Mesenchymal stem cell (in vitro differentiated cells and primary cell): Measurements from ENCODE around the gene CATSPERZ.

ENCODE experiments used
- DNase-seq: peaks from one replicate; pipeline ENCODE4 v3.0.0-alpha.2; 2013
- H2AFZ ChIP-seq: one replicate; pipeline ENCODE4 v1.6.1; 2013; ENCODE audit warnings: low read depth, mild to moderate bottlenecking, control low read depth, inconsistent platforms, low read length, moderate library complexity
- H2AK5ac ChIP-seq: 2 replicates; pipeline ENCODE4 v1.6.1; 2013; ENCODE audit warnings: low read length, moderate library complexity, mild to moderate bottlenecking, inconsistent platforms; ENCODE audit not compliant: severe bottlenecking
- H2BK120ac ChIP-seq: one replicate; pipeline ENCODE4 v1.6.1; 2013; ENCODE audit warnings: low read depth, mild to moderate bottlenecking, inconsistent platforms, low read length, moderate library complexity
- H2BK12ac ChIP-seq, 2 experiments: one replicate each; pipeline ENCODE4 v1.6.1; 2013; ENCODE audit warnings: inconsistent platforms in 2 of 2, low read length in 2 of 2, mild to moderate bottlenecking in 2 of 2, moderate library complexity in 2 of 2, control low read depth in 1 of 2
- H2BK15ac ChIP-seq: one replicate; pipeline ENCODE4 v1.6.1; 2013; ENCODE audit warnings: mild to moderate bottlenecking, low read depth, inconsistent platforms; ENCODE audit not compliant: poor library complexity, severe bottlenecking
- H2BK5ac ChIP-seq: 2 replicates; pipeline ENCODE4 v1.6.1; 2013; ENCODE audit warnings: low read depth, mild to moderate bottlenecking, low read length, control low read depth, inconsistent platforms; ENCODE audit not compliant: poor library complexity, severe bottlenecking
- H3K14ac ChIP-seq, 2 experiments: one replicate each; pipeline ENCODE4 v1.6.1; 2013; ENCODE audit warnings: inconsistent platforms in 2 of 2, low read length in 2 of 2, control low read depth in 1 of 2, mild to moderate bottlenecking in 1 of 2, moderate library complexity in 1 of 2
- H3K18ac ChIP-seq, 2 experiments: one replicate each; pipeline ENCODE4 v1.6.1; 2013; ENCODE audit warnings: inconsistent platforms in 2 of 2, low read length in 2 of 2, control low read depth in 1 of 2, low read depth in 1 of 2, mild to moderate bottlenecking in 1 of 2
- H3K23ac ChIP-seq, 2 experiments: one replicate each; pipeline ENCODE4 v1.6.1; 2013; ENCODE audit warnings: inconsistent platforms in 2 of 2, low read length in 2 of 2, mild to moderate bottlenecking in 2 of 2, moderate library complexity in 2 of 2, control low read depth in 1 of 2
- H3K27ac ChIP-seq: 2 replicates; pipeline ENCODE4 v1.5.1; 2013; ENCODE audit warnings: mild to moderate bottlenecking, moderate library complexity, low read length, control low read depth, inconsistent platforms; ENCODE audit not compliant: poor library complexity, severe bottlenecking
- H3K27me3 ChIP-seq, 2 experiments: 2 replicates each; pipeline versions ENCODE4 v1.6.1 to v1.7.0; 2013; ENCODE audit warnings: low read length in 2 of 2, mild to moderate bottlenecking in 2 of 2, moderate library complexity in 2 of 2, control low read depth in 1 of 2, inconsistent platforms in 1 of 2; ENCODE audit not compliant: control insufficient read depth in 1 of 2, insufficient read depth in 1 of 2
- H3K36me3 ChIP-seq, 2 experiments: 2 replicates each; pipeline versions ENCODE4 v1.6.1 to v1.7.0; 2013; ENCODE audit warnings: low read length in 2 of 2, control low read depth in 1 of 2, inconsistent platforms in 1 of 2, low read depth in 1 of 2, mild to moderate bottlenecking in 1 of 2; ENCODE audit not compliant: insufficient read depth in 2 of 2, control insufficient read depth in 1 of 2
- H3K4ac ChIP-seq, 2 experiments: one replicate each; pipeline ENCODE4 v1.6.1; 2013; ENCODE audit warnings: inconsistent platforms in 2 of 2, low read length in 2 of 2, mild to moderate bottlenecking in 2 of 2, moderate library complexity in 2 of 2, control low read depth in 1 of 2, low read depth in 1 of 2
- H3K4me1 ChIP-seq: 2 replicates; pipeline ENCODE4 v1.6.1; 2013; ENCODE audit warnings: low read depth, low read length, control low read depth; ENCODE audit not compliant: control insufficient read depth, insufficient read depth
- H3K4me2 ChIP-seq: 2 replicates; pipeline ENCODE4 v1.6.1; 2013; ENCODE audit warnings: low read length, mild to moderate bottlenecking, inconsistent platforms; ENCODE audit not compliant: poor library complexity, severe bottlenecking
- H3K4me3 ChIP-seq, 2 experiments: 2 replicates each; pipeline versions ENCODE4 v1.5.1 to v1.7.0; 2013; ENCODE audit warnings: low read length in 2 of 2, mild to moderate bottlenecking in 2 of 2, control low read depth in 1 of 2, low read depth in 1 of 2; ENCODE audit not compliant: insufficient read depth in 1 of 2
- H3K79me1 ChIP-seq: replicated peaks from 2 replicates; pipeline ENCODE4 v1.6.1; 2013; ENCODE audit warnings: mild to moderate bottlenecking, control low read depth, low read length, inconsistent platforms; ENCODE audit not compliant: poor library complexity, severe bottlenecking
- H3K9ac ChIP-seq: 2 replicates; pipeline ENCODE4 v1.7.0; 2013; ENCODE audit warnings: mild to moderate bottlenecking, low read length, moderate library complexity
- H3K9me3 ChIP-seq: 2 replicates; pipeline ENCODE4 v1.7.0; 2013; ENCODE audit warnings: mild to moderate bottlenecking, low read length; ENCODE audit not compliant: control insufficient read depth
- H4K8ac ChIP-seq: one replicate; pipeline ENCODE4 v1.6.1; 2013; ENCODE audit warnings: inconsistent platforms, mild to moderate bottlenecking, low read length, moderate library complexity
- H4K91ac ChIP-seq: one replicate; pipeline ENCODE4 v1.6.1; 2013; ENCODE audit warnings: mild to moderate bottlenecking, low read length, inconsistent platforms
- WGBS: methylation state at CpG from one replicate; pipeline ENCODE4 v1.1.7; 2013; ENCODE audit warnings: mixed read lengths; 5-methylcytosine and 5-hydroxymethylcytosine counted together

CATSPERZ gene

GRCh38 chr11:64262271-64263002 is 37.7 kb upstream of the CATSPERZ start:
- Histone ChIP-seq H3K79me1 (peaks cover 18% of the 10 kb centered on the region), H3K9me3 (no peaks in the 10 kb centered on the region), H3K36me3 (peaks cover 81 to 95% of the 10 kb centered on the region in 2 experiments), H2AK5ac (peak overlapping the region; percentile 27), H3K9ac (no peak overlapping the region), H3K14ac (peak overlapping the region in 1 of 2 experiments; percentile 55), H2AFZ (no peak overlapping the region), H3K4me2 (no peak overlapping the region), H3K4ac (peak overlapping the region in 1 of 2 experiments; percentile 77), H4K91ac (peak overlapping the region; percentile 47), H2BK12ac (peak overlapping the region; percentile 29 to 61), H3K23ac (no peak overlapping the region), H3K4me1 (peaks cover 29% of the 10 kb centered on the region), H2BK15ac (no peak overlapping the region), H2BK5ac (no peak overlapping the region), H3K27ac (peak overlapping the region; percentile 66), H4K8ac (no peak overlapping the region), H2BK120ac (no peak overlapping the region), H3K18ac (peak overlapping the region in 1 of 2 experiments; percentile 16), H3K27me3 (no peaks in the 10 kb centered on the region), H3K4me3 (no peak overlapping the region)
- DNase-seq: no peak
- WGBS: 96% methylated on average over 40 of the region's 42 CpGs

GRCh38 chr11:64263021-64263946 is 36.9 kb upstream of the CATSPERZ start:
- peaks cover 19% of the 10 kb centered on the region for H3K79me1 ChIP-seq
- H3K14ac ChIP-seq: peak overlapping the region in 1 of 2 experiments; percentile 88
- no peak overlapping the region for H3K4me3 ChIP-seq
- no peaks in the 10 kb centered on the region for H3K9me3 ChIP-seq
- peak; percentile 84 for DNase-seq
- WGBS: 58% methylated on average over 28 of the region's 29 CpGs
- H2AFZ ChIP-seq: no peak overlapping the region
- H3K4me1 ChIP-seq: peaks cover 30% of the 10 kb centered on the region
- H3K27ac ChIP-seq: peak overlapping the region; percentile 66
- no peak overlapping the region for H3K4me2 ChIP-seq
- H4K8ac ChIP-seq: peak overlapping the region; percentile 80
- H2AK5ac ChIP-seq: peak overlapping the region; percentile 68
- H2BK12ac ChIP-seq: peak overlapping the region; percentile 75
- peak overlapping the region in 1 of 2 experiments; percentile 60 for H3K23ac ChIP-seq
- peak overlapping the region; percentile 37 for H2BK120ac ChIP-seq
- peak overlapping the region; percentile 85 for H4K91ac ChIP-seq
- H3K27me3 ChIP-seq: no peaks in the 10 kb centered on the region
- H2BK5ac ChIP-seq: no peak overlapping the region
- peaks cover 75 to 96% of the 10 kb centered on the region in 2 experiments for H3K36me3 ChIP-seq
- H3K9ac ChIP-seq: peak overlapping the region; percentile 1
- H2BK15ac ChIP-seq: peak overlapping the region; percentile 34
- H3K18ac ChIP-seq: peak overlapping the region; percentile 67 to 87
- H3K4ac ChIP-seq: peak overlapping the region; percentile 70 to 71

DNA sequence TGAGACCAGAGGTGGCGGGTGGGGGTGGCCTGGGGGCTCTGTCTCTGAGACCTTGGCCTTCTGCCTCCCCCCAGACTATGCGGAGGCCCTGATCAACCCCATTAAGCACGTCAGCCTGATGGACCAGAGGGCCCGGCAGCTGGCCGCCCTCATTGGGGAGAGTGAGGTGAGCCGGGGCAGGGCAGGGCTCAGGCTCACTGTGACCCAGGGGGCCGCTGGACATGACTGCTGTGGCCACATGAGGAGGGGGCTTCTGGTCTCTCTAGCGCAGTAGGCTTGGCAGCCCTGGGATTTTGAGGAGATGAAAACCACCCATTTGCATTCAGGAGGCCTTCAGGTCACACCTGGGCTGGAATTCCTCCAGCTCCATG is 36.2 kb upstream of the CATSPERZ start:
- Histone ChIP-seq H3K4me2 (no peak overlapping the region), H3K79me1 (peaks cover 16% of the 10 kb centered on the region), H3K27ac (no peak overlapping the region), H3K4ac (no peak overlapping the region), H4K8ac (no peak overlapping the region), H3K14ac (no peak overlapping the region), H3K23ac (no peak overlapping the region), H2AFZ (no peak overlapping the region), H2AK5ac (no peak overlapping the region), H2BK15ac (peak overlapping the region; percentile 12), H4K91ac (peak overlapping the region; percentile 28), H3K18ac (no peak overlapping the region), H3K36me3 (peaks cover 69 to 93% of the 10 kb centered on the region in 2 experiments), H3K9me3 (no peaks in the 10 kb centered on the region), H3K9ac (no peak overlapping the region), H2BK120ac (no peak overlapping the region), H3K4me3 (no peak overlapping the region), H2BK5ac (no peak overlapping the region), H3K27me3 (no peaks in the 10 kb centered on the region), H2BK12ac (peak overlapping the region in 1 of 2 experiments; percentile 32), H3K4me1 (peaks cover 36% of the 10 kb centered on the region)
- WGBS: 96% methylated on average over 8 of the region's 8 CpGs
- no peak for DNase-seq

GRCh38 chr11:64264371-64264852 is 35.7 kb upstream of the CATSPERZ start:
- H3K4ac ChIP-seq: no peak overlapping the region
- no peak overlapping the region for H4K91ac ChIP-seq
- H3K9ac ChIP-seq: no peak overlapping the region
- H3K4me2 ChIP-seq: no peak overlapping the region
- H2BK12ac ChIP-seq: peak overlapping the region in 1 of 2 experiments; percentile 29
- H2AFZ ChIP-seq: no peak overlapping the region
- H3K79me1 ChIP-seq: peaks cover 16% of the 10 kb centered on the region
- H3K27me3 ChIP-seq: no peaks in the 10 kb centered on the region
- H3K27ac ChIP-seq: no peak overlapping the region
- H2BK120ac ChIP-seq: no peak overlapping the region
- H3K36me3 ChIP-seq: peaks cover 64 to 88% of the 10 kb centered on the region in 2 experiments
- H4K8ac ChIP-seq: no peak overlapping the region
- no peak overlapping the region for H3K4me3 ChIP-seq
- H2AK5ac ChIP-seq: no peak overlapping the region
- no peak for DNase-seq
- no peak overlapping the region for H3K14ac ChIP-seq
- H2BK5ac ChIP-seq: no peak overlapping the region
- H3K23ac ChIP-seq: no peak overlapping the region
- no peak overlapping the region for H3K18ac ChIP-seq
- peaks cover 35% of the 10 kb centered on the region for H3K4me1 ChIP-seq
- no peaks in the 10 kb centered on the region for H3K9me3 ChIP-seq
- H2BK15ac ChIP-seq: no peak overlapping the region
- 92% methylated on average over 10 of the region's 10 CpGs for WGBS
